ENCODE measurements around the gene CCDC39.
"Not testable (repeated sequence)": the region's sequence is repeated elsewhere in the genome, so short reads cannot be mapped to it uniquely, and the experiment has no call there.

Gene CCDC39

GRCh38 chr3:180619723-180620122 lies 59.6 kb downstream of the CCDC39 start:
- DNase-seq: no peak

GRCh38 chr3:180618563-180618962 lies 60.7 kb downstream of the CCDC39 start:
- DNase-seq: not testable (repeated sequence)

GRCh38 chr3:180617049-180617448 lies 62.2 kb downstream of the CCDC39 start:
- peak; percentile 23 for DNase-seq

DNA sequence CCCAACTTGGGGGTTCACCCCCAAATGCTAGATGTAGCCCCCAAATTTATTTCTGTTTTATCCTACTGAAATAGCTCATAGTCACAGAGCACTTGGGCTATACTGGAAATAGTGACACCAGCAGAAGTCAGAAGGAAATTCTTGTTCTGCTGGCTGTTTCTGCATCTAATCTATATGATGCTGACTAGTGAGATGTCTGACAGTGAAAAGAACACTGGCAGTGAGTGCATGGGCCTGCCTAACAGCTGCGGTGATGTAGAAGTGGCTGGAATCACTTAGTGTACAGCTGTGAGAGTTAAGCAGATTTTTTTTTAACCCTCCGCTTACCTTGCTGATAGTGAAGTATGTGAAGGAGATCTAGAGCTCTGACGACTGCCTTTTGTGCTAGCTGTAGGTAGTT lies 63.3 kb downstream of the CCDC39 start:
- DNase-seq: no peak

- no peak for DNase-seq
These were observed 66.9 kb downstream of the CCDC39 start for GRCh38 chr3:180612364-180612763.

DNA sequence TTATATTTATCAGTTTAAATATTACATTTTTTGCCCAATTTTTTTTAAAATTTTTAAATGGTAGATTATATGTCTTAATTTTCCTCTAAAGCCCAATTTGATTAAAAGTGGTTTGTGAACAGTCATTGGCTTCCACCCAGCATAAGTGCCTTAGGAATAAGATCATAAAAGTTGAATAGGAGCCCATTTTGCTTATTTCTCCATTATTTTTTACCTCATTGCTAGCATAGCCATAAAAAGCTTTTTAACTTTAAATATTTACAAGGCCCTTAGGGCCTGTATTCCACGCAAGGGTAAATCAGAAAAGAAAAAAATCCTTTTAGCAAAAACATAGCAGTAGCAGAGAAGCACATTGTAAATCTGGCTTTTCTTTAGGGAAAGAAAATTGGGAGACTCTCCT lies 68.3 kb downstream of the CCDC39 start:
- DNase-seq: no peak

GRCh38 chr3:180601688-180602666 lies 77.3 kb downstream of the CCDC39 start, which contains the start of gene TTC14:
Gene TTC14, plus strand, starts transcription at chr3:180602163. Its CDS starts 99 bp downstream, at chr3:180602262.
- peak; percentile 98 for DNase-seq

DNA sequence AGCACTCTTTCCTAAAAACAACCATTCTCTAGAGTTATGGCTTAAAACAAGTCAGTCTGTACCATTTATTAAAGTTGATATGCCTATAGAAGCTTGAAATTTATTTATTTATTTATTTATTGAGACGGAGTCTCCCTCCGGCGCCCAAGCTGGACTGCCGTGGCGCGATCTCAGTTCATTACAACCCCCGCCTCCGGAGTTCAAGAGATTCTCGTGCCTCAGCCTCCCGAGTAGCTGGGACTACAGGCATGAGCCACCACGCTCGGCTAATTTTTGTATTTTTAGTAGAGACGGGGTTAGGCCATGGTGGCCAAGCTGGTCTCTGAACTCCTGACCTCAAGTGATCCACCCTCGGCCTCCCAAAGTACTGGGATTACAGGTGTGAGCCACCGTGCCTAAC lies 78.8 kb downstream of the CCDC39 start:
- DNase-seq: no peak

DNA sequence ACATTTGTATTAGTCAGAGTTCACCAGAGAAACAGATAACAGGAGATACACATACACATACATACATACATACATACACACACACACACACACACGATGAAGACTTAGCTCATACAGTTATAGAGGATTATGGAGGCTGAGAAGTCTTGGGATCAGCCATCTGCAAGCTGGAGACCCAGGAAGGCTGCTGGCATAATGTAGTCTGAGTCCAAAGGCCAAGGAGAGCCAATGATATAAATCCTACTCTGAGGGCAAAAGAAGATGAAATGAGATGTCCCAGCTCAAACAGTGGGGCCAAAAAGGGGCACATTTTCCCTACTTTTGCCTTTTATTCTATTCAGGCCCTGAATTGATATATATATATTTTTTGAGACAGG lies 83.7 kb downstream of the CCDC39 start:
- DNase-seq: no peak

GRCh38 chr3:180594631-180595558 lies 84.4 kb downstream of the CCDC39 start:
- peak; percentile 73 for DNase-seq

- not testable (repeated sequence) for DNase-seq
These were observed 85.7 kb downstream of the CCDC39 start for GRCh38 chr3:180593631-180594030.

GRCh38 chr3:180590396-180590795 lies 88.9 kb downstream of the CCDC39 start:
- DNase-seq: no peak

DNA sequence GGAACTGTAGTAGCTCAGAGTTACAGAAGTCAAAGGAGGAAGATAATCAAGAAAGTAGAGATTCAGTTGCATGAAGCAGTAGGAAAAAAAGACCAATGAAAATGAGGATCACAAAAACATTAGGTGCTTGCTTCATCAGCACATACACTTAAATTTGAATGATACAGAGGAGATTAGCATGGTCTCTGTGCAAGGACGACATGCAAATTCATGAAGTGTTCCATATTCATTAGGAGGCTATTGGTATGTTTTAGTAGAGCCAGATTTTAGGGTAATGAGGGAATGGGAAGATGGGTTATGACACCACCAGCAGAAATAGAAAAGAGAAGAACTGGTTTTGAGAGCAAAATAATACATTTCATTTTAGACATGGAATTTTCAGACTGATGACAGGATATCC lies 98.4 kb downstream of the CCDC39 start:
- no peak for DNase-seq

- DNase-seq: no peak
These were observed 103.7 kb downstream of the CCDC39 start for GRCh38 chr3:180575571-180575970.

DNA sequence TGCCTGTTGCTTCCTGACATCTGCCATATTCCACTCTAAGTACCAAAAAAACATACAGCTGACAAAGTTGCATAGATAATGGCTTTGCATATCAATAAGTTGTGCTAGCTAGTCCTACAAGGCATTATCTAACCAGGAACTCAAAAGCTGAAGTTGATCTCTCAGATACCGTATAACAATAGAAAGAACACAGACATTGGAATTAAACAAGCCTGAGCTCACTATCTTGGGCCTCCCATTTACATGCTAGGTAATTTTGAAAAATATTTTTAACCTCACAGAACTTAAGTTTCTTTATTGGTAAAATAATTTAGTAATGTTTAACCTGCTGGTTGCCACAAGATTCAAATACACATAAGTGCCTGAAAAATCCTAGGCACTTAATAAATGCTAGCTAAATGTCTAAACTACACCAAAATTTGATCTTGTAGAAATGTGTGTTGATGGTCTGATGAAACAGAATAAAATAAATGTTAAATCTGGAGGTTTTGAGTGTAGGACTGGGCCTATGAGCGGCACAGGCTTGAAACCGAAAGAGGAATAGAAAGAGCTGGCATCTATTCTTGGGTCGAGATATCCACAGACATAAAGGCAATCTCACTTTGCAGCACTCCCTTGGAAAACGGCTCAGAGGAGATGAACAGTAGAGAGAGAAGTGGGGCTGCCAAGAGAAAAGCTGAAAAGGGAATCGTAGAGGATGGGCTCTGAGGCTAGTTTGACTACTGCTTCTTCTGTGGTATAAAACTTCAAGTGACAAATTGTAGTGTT lies 107.3 kb downstream of the CCDC39 start:
- DNase-seq: no peak

DNA sequence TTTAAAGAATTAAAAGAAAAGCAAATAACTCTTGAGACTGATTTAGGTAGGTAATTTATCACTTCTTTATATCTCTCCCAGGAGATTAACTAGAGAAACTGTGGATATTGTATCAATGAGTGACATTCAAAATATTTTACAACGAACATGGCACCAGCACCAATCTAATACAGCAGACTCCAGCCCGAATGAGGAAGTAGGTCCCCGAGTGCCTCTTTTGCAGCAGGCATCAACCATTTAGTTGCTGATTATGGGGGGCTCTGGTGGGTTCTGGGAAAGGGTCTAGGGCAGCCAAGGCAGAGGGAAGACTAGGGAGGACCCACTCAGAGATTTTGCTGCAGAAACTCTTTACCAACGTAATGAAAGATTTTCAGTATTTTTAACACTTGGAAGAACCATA lies 109.1 kb downstream of the CCDC39 start:
- DNase-seq: no peak

GRCh38 chr3:180564676-180565075 lies 114.6 kb downstream of the CCDC39 start:
- DNase-seq: no peak
